Stimulated activated CD4-positive, alpha-beta T cell treated with anti-CD3 and anti-CD28 coated beads, TNF-alpha, amount 100 ng/mL, for 4 hours (primary cell): ENCODE measurements around the gene PTPRN2.
"Not testable (repeated sequence)": the region's sequence is repeated elsewhere in the genome, so short reads cannot be mapped to it uniquely, and the experiment has no call there.

Experiments
- DNase-seq, 3 experiments: peaks; one replicate each; pipeline ENCODE4 v3.0.0-alpha.2; 2020; ENCODE audit warnings: low read depth in 3 of 3

Gene PTPRN2

GRCh38 chr7:158443688-158444483 lies 143.7 kb downstream of the PTPRN2 start:
- DNase-seq = no peak

GRCh38 chr7:158443014-158443687 lies 144.5 kb downstream of the PTPRN2 start:
- DNase-seq = no peak

DNA sequence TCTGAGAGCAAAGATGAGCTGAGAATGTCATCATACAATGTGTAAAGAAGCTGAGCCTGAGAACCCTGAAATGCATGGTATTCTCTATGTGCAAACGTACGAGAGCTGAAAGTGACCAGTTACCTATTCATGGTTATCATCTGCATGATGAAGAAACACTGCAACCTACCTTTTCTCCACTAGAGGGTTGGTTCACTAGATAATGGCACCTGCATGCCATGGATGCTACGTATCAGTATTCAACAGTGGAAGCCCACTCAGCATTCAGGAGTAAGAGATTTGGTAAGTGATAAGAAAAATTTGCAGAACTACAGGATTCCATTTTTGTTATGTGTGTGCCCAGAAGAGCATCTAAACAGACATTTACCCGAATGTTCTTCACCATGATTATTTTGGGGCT lies 145.4 kb downstream of the PTPRN2 start:
- DNase-seq = no peak

- no peak for DNase-seq
Observed at GRCh38 chr7:158439035-158439434, 148.6 kb downstream of the PTPRN2 start.

DNA sequence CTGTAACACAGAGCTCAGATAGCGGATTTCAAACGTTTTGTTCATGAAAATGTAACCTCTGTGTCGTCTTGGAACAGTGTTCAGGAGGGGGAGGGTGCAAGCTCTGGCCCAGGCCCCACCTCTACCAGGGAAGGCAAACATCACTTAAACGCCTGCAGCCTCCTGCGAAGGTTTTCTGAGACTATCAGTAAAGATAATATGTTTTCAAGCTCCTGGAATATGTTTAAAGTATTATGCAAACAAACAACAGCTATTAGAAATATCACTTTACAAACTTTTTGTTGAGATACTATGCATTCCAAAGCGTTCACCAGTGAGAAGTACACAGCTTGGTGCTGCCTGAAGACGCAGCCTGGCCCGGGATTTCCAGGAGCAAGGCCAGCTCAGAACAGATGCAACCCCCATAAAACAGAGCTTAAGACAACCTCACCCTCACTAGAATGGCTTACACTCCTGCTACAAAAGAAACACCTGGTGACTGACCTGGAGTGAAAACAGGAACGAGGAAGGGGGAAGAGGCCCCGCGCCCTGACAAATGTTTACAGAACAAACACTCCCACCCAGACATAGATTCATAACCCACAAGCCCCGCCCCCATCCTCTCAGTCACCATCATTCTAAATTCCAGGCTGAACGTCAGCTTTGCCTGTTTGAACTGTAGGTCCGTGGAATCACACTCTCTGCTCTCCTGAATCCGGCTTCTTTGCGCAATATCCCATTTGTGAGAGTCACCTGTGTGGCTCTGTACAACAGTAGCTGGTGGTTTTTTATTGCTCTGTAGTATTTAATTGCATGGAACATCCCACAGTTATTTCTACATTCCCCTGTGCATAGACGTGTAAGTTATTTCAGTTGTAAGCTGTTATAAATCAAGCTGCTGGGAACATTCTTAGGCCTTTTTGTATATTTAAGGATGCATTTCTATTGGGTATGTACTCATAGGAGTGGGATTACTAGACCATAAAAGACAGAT lies 155.0 kb downstream of the PTPRN2 start:
- DNase-seq = no peak

DNA sequence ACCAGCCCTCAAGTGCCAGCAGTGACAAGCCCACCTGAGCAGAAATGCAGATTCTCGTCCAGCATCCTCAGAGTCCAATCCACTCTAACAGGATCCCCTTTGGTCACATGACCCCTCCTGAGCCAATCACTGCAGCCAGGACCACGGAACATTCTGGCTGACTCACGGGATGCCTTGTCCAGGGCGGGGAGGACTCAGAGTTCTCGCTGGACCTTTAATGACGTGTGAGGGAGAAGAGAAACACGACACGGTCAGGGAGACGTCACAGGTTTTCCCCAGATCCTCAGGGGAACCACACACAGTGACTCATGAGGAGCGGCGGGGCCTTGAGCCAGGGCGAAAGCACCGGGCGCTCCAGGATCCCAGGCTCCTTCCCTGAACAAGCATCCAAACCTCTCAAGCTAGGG lies 155.7 kb downstream of the PTPRN2 start:
- no peak for DNase-seq

DNA sequence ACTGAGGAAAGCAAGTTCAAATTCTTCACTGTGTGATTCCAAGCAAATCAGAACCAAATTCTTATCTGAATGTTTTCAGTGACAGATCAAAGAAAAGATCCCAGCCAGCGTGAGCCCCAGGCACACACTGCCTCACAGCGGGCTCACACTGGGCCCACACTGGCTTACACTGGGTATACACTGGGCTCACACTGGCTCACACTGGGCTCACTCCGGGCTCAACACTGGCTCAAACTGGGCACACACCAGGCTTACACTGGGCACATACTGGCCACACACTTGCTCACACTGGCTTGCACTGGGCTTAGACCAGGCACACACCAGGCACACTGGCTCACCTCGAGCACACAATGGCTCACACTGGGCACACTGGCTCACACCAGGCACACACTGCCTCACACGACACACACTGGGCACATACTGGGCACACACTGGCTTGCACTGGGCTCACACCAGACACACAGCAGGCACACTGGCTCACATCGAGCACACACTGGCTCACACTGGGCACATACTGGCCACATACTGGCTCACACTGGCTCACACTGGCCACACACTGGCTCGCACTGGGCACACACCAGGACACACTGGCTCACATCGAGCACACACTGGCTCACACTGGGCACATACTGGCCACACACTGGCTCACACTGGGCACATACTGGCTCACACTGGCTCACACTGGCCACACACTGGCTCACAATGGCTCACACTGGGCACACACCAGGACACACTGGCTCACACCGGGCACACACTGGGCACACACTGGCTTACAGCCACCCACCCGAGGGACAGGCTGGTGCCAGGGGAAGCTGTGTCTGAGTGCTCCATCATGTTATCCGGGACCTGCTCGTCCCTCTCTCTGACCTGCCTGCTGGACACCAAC lies 156.3 kb downstream of the PTPRN2 start:
- no peak for DNase-seq

DNA sequence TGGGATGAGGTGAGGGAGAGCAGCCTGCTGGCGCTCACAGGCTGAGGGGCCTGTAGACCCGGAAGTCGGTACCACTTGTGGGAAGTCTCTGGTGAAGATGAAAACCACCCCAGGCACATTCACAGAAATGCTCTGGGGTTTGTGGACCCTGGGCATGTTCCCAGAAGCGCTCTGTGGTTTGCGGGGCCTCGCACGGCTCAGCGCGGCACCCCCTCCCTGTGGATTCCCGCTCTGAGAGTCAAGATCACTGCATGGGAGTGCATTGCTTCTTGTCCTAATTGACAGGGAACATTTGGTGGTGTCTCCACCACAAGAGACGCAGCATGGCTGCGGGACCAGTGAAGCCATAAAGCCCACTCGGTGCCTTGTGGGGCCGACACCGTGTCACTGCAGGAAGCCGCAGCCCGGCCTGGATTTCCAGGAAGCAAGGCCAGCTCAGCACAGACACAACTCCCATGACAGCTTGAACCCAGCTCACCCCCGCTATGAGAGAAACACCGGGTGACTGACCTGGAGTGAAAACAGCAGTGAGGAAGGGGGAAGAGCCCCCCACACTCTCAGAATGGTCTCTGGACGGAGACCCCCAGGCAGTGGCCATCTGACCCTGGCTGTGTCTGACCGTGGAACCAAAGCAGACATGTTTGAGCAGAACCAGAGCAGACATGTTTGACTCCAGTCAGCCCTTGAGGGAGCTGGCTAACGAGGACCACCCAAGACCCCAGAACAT lies 157.2 kb downstream of the PTPRN2 start:
- DNase-seq = no peak

GRCh38 chr7:158428837-158429753 lies 158.5 kb downstream of the PTPRN2 start:
- no peak for DNase-seq

- no peak for DNase-seq
Observed at GRCh38 chr7:158428131-158428836, 159.3 kb downstream of the PTPRN2 start.

DNA sequence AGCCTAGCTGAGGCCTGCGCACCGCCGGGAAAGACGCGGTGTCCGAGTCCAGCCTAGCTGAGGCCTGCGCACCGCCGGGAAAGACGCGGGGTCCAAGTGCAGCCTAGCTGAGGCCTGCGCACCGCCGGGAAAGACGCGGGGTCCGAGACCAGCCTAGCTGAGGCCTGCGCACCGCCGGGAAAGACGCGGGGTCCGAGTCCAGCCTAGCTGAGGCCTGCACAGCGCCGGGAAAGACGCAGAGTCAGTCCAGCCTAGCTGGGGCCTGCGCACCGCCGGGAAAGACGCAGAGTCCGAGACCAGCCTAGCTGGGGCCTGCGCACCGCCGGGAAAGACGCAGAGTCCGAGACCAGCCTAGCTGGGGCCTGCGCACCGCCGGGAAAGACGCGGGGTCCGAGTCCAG lies 161.9 kb downstream of the PTPRN2 start:
- DNase-seq = not testable (repeated sequence)

- DNase-seq = no peak
Observed at GRCh38 chr7:158424531-158424930, 163.1 kb downstream of the PTPRN2 start.

DNA sequence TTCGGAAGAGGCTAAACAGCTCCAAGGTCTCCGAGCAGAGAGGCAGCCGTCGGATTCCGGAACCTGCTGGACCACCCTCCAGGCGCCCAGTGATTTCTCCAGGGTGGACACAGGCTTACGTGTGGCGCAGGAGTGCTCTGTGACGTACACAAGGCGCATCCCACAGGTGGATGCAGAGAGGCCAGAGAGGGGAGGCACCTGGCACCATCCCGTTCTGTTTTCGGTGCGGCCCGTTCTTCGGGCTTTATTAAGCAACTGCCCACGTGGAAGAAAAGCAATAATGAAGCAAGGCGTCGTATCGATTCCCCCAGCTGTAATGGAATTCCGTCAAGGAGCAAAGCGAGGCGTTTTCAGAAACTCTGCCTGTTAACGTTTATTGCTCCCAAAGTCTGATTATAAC lies 163.6 kb downstream of the PTPRN2 start:
- DNase-seq = no peak

DNA sequence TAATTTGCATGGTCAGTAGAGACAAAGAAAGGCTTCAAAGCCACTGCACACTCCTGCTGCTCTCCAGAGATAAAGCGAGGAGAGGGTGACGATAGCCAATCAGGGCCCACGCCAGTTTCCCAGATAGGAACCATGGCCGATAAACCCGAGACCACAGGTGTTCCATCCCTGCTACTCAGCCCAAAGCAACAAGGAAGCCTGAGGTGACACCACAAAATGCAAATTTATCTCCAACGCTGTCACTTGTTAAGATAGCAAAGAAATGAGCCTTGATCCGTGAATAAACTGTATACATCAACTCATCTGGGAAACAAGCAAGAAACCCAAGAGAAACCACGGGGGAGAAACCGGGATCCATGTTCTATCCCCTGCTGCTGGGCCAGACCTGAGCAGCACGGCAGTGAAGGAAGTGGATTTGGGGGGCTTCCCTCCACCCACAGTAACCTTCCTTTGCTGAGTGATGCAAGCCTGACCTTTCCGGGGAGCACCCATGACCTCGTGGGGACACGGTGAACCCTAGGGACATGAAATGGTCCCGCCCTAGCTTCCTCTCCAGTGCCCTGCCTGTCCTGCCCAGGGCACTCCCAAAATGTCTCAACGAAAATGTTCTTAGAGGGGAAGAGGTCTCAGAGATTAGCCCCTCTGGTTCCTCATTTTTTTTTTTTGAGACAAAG lies 164.6 kb downstream of the PTPRN2 start:
- DNase-seq = no peak

- no peak for DNase-seq
Observed at GRCh38 chr7:158422196-158422886, 165.3 kb downstream of the PTPRN2 start.

GRCh38 chr7:158421361-158421760 lies 166.3 kb downstream of the PTPRN2 start:
- no peak for DNase-seq

DNA sequence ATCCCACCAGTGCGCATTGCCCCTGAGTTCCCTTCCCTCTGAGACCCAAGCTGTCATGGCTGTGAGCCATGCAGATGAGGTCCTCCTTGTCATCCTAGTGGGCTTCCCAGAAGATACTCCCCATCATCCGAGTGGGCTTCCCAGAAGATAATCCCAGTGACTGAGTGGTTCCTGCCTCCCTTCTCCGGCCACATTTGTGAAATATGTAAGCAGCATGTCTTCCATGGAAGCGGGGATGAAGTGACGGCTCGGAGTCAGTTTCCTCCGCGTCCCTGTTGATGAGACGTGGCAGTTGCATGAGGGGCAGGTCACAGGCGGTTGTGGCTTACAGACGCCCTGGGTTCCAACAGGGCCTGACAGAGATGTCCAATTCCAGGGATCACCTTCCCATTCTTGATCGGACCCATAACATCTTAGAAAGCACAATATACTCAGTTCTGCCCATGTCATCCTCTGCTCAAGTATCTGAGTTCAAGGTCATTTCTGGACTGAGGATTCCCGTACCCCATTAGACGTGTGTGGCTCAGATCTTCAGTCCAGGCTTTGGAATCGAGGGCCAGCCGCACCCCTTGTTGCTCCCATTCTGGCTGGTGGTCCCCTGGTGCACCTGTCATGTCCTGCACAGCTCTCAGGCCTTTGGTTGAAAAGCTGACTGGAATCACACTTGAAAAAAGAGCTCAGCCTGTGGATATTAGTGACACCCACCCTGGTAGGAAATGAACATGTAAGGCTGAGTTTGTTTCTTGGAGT lies 166.9 kb downstream of the PTPRN2 start:
- DNase-seq = no peak
